HG02678 (cell line): ENCODE results near the gene OR9G4.

Source experiments
- ATAC-seq: cut with Tn5 transposase; IDR thresholded peaks from one replicate; pipeline ENCODE4 v1.9.1; 2021; ENCODE audit warnings: mild to moderate bottlenecking, moderate library complexity; ENCODE audit not compliant: unreplicated experiment

OR9G4 gene

DNA sequence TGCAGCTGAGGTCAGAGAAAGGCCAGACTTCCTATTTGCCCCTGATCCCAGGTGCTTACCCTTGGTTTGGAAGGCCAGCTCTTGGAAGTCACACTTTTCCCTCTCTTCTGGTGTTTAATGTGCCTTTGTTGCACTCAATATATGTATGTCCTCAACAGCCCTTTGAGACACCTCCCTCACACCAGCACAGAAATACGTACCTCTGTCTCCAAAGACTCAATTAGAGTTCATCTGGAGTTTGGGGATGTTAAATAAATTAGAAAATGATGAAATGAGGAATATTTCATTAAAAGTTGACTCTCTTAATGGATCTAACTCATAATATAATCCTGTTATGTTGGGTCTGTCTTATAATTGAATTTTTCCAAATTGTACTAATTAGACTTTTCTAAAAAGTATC, at the start of gene OR9G4:
Gene OR9G4 (minus strand): TSS at position 101 of the 400 bp plus-strand sequence. CDS start 4,931 bp downstream, outside the sequence.
- ATAC-seq = no peak

DNA sequence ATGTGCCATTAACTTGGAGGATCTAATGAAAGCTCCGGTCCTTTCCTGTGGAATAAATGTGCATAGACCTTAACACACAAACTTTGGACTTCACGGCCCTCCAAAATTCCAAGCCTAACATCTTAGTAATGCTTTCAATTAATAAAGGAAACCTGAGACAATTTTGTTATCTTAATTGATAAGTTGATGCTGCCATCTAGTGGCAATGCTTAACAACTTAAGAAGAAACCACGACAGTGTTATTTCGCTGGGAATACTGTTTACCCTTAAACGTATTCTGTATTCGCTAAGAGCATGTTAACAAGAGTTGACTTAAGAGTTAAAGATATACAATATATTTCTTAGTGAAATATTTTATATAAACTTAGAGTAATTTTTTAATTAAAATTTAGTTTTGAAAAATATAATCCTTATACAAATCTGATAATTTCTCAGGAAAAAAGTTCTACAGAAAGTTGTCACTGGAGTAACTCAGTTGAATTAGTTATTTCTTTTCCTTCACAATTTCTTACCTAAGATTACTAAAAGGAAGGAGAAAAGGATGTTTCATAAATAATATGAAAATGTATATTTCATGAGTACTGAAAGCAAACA, 35.0 kb upstream of the OR9G4 start:
- ATAC-seq = no peak

DNA sequence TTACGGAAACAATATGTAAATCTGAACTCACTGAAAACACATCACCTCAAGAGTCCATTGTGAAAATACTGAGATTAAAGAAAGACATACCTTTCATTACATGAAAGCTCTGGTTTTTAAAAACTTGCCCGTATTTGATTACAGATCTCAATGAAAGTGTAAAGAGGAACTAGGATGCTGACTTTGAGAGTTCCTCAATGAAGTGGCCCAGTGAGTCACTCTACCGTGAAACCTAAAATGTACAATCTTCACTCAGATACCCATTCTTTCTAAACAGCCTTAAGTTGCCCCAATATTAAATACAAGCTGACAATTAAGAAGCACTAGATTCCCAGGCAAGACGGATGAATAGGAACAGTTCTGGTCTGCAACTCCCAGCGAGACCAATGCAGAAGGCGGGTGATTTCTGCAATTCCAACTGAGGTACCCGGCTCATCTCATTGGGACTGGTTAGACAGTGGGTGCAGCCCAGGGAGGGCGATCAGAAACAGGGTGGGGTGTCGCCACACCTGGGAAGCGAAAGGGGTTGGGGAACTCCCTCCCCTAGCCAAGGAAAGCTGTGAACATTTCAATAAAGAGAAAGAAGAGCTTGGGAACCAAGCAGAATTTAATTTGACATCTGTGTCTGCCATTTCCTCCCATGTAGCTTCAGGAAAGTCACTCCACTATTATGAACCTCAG, 33.8 kb upstream of the OR9G4 start:
- peak; percentile 75 for ATAC-seq

DNA sequence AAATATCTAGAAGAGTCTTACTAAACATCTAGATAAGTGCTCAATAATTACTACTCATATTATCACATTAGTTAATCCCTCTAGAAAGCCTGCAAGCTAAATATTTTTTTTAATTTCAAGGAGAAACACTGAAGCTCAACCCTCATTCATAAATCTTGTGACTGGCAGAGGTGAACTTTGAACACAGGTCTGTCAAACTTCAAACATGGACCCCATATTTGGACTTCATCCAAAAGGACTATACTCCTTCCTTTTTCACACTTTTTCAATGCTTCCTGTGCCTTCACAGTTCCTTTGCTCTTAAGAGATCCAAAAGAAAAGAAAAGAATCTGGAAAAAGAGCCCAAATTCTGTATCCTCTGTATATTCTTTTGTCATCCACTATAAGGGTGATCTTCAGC, 28.3 kb upstream of the OR9G4 start:
- no peak for ATAC-seq

DNA sequence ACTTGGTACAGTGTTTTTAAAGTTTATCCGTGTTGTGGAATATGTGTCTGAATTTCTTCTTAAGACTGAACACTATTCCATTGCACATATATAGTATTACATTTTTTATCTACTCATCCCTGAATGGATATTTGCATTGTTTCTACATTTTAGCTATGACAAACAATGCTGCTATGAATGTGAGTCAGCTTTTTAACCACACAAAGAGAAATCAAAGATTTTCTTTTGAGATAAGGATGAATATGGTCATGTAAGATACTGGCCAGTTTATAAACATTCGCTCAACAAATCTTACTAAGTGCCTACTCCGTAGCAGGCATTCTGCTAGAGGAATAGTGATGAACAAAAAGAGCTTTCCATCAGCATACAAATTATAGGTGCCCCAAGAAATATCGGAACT, 16.5 kb upstream of the OR9G4 start:
- ATAC-seq = no peak

DNA sequence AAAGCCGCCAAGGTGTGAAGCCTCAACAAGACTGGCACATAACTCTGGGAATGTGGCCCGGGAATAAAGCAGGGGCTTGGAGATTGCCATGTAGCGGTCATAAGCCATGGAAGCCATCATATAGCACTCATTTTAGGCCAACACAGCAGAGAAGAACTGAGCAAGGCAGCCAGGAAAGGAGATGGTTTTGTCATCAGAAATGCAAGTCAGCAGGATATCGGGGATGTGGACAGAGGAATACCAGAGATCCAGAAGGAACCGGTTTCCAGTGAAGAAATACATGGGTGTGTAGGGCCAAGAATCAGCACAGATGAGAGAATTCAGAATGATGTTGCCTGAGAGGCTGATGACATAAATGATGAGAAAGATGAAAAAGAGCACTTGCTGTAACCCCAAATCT, 3.0 kb upstream of the OR9G4 start:
- no peak for ATAC-seq

DNA sequence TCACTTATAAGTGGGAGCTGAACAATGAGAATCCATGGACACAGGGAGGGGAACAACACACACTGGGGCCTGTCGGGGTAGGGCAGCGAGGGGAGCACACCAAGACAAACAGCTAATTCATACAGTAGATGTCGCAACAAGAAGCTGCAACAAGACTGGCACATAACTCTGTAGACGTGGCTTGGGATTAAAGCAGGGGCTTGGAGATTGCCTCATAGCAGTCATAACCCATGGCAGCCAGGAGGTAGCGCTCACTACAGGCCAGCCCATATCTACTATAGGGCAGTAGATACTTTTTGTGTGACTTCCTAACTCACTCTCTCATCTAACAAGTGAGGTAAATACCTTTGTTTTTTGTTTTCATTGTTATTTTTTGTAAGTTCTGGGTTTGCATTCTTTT, 1.7 kb upstream of the OR9G4 start:
- no peak for ATAC-seq

DNA sequence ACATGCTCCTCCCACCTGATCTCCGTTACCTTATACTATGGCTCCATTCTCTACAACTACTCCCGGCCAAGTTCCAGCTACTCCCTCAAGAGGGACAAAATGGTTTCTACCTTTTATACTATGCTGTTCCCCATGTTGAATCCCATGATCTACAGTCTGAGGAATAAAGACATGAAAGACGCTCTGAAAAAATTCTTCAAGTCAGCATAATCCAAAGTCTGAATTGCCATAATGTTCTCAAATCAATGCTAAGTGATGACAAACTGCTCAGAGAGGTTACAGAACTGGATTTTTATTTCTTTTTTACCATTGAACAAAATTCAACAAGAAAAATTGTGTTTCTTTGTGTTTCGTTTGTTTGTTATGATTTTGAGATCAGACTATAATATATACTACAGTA, 7.6 kb downstream of the OR9G4 start:
- no peak for ATAC-seq

DNA sequence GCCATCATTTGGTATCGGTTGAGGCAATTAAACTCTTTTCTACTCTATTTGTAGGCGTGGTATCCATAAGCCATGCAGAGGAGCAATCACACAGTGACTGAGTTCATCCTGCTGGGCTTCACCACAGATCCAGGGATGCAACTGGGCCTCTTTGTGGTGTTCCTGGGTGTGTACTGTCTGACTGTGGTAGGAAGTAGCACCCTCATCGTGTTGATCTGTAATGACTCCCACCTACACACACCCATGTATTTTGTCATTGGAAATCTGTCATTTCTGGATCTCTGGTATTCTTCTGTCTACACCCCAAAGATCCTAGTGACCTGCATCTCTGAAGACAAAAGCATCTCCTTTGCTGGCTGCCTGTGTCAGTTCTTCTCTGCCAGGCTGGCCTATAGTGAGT, 8.4 kb downstream of the OR9G4 start:
- ATAC-seq = no peak

DNA sequence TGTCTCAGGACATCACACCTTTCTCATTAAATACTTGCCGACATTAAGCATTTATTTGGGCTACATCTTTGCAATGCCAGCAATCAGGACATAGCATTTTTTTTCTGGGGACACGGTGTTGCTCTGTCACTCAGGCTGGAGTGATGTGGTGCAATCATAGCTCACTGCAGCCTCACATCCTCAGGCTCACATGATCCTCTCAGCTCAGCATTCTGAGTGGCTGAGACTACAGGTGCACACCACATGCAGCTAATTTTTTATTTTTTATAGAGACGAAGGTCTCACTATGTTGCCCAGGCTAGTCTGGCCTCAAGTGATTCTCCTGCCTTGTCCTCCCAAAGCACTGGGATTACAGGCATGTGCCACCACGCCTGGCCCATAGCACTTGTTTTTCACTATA, 28.0 kb downstream of the OR9G4 start:
- no peak for ATAC-seq

DNA sequence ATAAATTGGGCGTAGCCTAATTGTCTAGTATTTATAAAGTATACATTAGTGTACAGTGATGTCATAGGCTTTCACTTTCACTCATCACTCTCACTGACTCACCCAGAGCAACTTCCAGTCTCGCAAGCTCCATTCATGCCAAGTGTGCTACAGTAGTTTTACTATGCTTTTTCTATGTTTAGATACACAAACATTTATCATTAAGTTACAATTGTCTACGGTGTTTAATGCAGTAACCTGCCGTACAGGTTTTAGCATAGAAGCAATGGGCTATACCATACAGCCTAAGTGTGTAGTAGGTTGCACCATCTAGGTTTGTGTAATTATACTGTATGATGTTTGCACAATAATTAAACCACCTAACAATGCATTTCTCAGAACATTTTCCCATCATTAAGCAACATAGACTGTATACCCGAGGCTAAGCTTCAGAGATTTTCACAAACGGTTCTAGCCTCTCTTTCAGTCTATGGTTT, 32.1 kb downstream of the OR9G4 start:
- no peak for ATAC-seq

DNA sequence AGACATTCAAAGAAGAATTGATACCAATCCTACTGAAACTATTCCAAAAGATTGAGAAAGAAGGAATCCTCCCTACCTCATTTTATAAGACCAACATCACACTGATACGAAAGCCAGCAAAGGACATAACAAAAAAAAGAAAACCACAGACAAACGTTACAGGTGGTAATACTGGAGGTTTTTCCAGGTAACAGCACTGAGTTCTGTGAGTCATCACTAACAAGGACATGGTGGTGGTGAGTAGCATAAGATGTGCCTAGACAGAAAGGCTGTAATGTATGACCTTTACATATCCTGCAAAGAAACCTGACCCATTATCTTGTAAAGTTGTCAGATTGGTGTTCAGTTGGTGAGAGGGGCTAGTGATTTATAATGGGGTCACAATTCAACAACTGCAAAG, 34.3 kb downstream of the OR9G4 start:
- no peak for ATAC-seq

DNA sequence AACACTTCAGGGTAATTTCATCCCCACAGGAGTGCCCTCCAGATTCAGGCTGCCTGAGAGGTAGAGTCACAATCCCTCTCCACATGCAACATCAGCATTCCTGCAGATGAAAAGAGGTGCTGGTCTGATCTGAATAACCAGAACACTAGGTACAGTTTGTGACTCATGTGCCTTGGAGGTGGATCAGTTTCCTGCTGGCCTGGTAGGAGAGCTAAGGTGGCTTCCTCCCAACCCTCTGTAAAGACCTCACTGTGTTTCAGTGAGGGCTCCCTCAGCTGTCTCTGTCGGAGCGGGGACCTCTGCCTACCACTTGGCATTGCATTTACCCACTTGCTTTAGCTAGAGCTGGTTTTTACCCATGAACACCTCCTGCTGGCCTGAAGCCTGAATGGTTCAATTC, 42.0 kb downstream of the OR9G4 start:
- ATAC-seq = no peak

DNA sequence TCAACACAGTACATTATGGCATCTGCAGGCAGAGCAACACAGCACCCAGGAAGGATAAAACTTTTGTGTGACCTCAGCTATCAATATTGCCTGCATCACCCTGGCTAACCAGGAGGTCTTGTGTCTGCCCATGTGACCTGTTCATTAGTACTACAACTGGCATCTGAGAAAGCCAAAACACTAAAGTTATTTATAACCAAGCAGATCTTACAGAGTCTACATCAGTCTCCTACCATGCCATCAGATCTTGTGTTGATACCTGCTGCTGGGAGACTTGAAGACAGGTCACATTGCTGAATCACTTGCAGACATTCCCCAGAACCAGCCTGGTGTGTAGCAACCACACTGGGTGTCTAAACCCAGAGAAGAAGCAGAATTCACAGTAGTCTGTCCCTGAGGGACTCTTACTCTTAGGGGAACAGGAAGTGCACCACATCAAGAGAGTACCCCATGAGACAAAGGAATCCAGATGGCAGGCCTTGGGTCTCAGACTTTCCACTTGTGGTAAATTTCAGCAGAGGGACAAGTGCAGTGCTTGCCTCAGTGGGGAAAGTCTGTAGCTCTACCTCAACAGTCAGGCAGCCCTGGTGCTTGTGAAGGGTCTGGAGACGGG, 42.6 kb downstream of the OR9G4 start:
- ATAC-seq = no peak

DNA sequence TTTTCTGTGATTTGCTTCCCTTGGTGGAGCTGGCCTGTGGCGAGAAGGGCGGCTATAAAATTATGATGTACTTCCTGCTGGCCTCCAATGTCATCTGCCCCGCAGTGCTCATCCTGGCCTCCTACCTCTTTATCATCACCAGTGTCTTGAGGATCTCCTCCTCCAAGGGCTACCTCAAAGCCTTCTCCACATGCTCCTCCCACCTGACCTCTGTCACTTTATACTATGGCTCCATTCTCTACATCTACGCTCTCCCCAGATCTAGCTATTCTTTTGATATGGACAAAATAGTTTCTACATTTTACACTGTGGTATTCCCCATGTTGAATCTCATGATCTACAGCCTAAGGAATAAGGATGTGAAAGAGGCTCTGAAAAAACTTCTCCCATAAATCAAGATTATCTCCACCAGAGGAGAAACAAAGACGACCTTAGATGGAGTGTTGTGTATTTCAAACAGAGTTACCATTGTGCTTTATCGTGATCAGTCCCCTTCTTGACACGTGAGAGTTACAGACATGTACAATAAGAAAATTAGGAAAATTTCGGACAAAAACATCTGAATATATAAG, 47.5 kb downstream of the OR9G4 start:
- no peak for ATAC-seq

DNA sequence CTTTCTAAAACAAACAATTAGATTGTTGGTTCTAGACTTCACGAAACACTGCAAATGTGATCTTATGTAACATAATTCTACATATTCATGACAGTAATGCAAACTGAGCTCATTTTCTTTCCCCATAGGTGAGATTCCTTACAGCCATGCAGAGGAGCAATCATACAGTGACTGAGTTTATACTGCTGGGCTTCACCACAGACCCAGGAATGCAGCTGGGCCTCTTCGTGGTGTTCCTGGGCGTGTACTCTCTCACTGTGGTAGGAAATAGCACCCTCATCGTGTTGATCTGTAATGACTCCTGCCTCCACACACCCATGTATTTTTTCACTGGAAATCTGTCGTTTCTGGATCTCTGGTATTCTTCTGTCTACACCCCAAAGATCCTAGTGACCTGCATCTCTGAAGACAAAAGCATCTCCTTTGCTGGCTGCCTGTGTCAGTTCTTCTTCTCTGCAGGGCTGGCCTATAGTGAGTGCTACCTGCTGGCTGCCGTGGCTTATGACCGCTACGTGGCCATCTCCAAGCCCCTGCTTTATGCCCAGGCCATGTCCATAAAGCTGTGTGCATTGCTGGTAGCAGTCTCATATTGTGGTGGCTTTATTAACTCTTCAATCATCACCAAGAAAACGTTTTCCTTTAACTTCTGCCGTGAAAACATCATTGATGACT, 48.1 kb downstream of the OR9G4 start:
- ATAC-seq = no peak

DNA sequence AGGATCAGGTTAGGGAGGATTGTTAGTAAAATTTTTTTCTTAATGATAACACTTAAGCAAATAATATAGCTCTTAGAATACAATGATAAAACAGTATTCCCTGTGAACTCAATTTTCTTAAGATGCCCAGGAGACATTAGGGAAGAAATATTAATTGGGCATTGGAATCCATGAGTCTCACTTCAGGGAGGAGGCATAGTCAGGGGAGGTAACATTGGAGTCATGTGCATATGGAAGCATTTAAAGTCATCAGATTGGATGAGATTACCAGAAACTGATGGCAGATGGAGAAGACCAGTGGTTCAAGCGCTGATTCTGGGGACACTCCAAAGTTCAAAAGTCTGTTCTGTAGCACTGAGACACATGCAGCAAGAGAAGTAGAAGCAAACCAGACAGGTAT, 49.7 kb downstream of the OR9G4 start, which contains the start of gene OR9G1:
Gene OR9G1 (plus strand): TSS at position 301 of the 400 bp plus-strand sequence. CDS start 1,293 bp downstream, outside the sequence.
- ATAC-seq = no peak

DNA sequence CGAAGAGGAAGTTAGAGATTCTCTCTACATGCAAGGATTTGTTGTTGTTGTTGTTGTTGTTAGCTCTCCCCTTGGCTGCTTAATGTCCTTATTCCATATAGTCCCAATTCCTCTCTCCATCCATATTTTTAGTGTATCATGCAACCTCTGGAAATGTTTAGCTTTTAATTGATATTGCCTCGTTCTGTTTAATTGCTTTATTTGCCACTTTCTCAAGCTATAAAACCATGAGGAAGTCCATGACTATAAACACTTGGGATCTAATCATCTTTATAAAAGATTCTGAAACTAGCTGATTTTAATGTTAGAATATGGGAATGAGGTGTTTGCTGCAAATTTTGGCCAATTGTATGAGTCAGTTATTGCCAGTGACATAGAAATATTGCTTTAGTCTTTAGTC, 55.1 kb downstream of the OR9G4 start:
- ATAC-seq = no peak
